Body of pancreas (tissue), 4 donors: ENCODE data around the gene FAM72A. TPM values are rescaled to one million over a fixed set of nuclear protein-coding genes. Genes with fewer than 3 reads are reported as not detected.
"Not testable (repeated sequence)": the region's sequence is repeated elsewhere in the genome, so short reads cannot be mapped to it uniquely, and the experiment has no call there.

Source experiments
- ATAC-seq: fragments of 150-250 bp; one replicate; pipeline ENCODE4 v1.9.1; 2016
- DNase-seq, 4 donors: peaks; one replicate each; pipeline ENCODE4 v3.0.0-alpha.2; 2019
- H3K27ac ChIP-seq, 4 donors: fragments of 200-600 bp; sonication (generic); 1 replicate in 3 of 4; 2 replicates in 1 of 4; pipeline versions ENCODE4 v1.5.1 to v1.6.1; 2016 to 2019; ENCODE audit warnings: mild to moderate bottlenecking in 1 of 4, mixed read lengths in 1 of 4, moderate library complexity in 1 of 4
- H3K27me3 ChIP-seq, 2 donors: fragments of 200-600 bp; sonication (generic); one replicate each; pipeline ENCODE4 v1.6.0; 2016; ENCODE audit warnings: mild to moderate bottlenecking in 1 of 2
- H3K36me3 ChIP-seq, 2 donors: fragments of 200-600 bp; sonication (generic); replicated peaks in 1 of 2; 2 replicates each; pipeline ENCODE4 v1.5.1; 2016; ENCODE audit warnings: low read depth in 2 of 2; ENCODE audit not compliant: insufficient read depth in 1 of 2
- H3K4me1 ChIP-seq: fragments of 200-600 bp; sonication (generic); one replicate; pipeline ENCODE4 v1.6.0; 2016
- H3K4me3 ChIP-seq, 2 donors: fragments of 200-600 bp; sonication (generic); 1 replicate in 1 of 2; 2 replicates in 1 of 2; pipeline ENCODE4 v1.5.1; 2016 to 2019
- H3K9me3 ChIP-seq, 3 donors: fragments of 200-600 bp; sonication (generic); 1 replicate in 2 of 3; 2 replicates in 1 of 3; pipeline ENCODE4 v1.5.1; 2016
- POLR2A ChIP-seq, 3 donors: fragments of 450-650 bp; IDR thresholded peaks; one replicate each; pipeline ENCODE4 v1.6.1; 2016; ENCODE audit warnings: antibody characterized with exemption in 3 of 3, mild to moderate bottlenecking in 2 of 3
- WGBS, 2 donors: methylation state at CpG; one replicate each; pipeline ENCODE4 v1.1.5; 2017; 5-methylcytosine and 5-hydroxymethylcytosine counted together
- intact Hi-C: fragments of 100-400 bp; cut with DNase I; formaldehyde crosslinking; loops from one replicate; pipeline ENCODE4 v1.15.1; 2023
- total RNA-seq, 2 donors: library from RNA; depleted of rRNA; stranded (reverse); fragments of >200 nt; gene quantifications; one replicate each; pipeline ENCODE4 v1.1.0, GENCODE V29; 2016
- TF ChIP-seq, protein P1 (sequence below), 7 experiments: fragments of 450-650 bp in 4 of 7; fragments of 200-600 bp in 3 of 7; sonication (generic) in 3 of 7; IDR thresholded peaks; one replicate each; pipeline ENCODE4 v1.5.1; 2016 to 2019; ENCODE audit warnings: antibody characterized with exemption in 7 of 7

FAM72A gene
- total RNA-seq, 2 donors from 2014 or later: 11.9 TPM; not detected in 1

DNA sequence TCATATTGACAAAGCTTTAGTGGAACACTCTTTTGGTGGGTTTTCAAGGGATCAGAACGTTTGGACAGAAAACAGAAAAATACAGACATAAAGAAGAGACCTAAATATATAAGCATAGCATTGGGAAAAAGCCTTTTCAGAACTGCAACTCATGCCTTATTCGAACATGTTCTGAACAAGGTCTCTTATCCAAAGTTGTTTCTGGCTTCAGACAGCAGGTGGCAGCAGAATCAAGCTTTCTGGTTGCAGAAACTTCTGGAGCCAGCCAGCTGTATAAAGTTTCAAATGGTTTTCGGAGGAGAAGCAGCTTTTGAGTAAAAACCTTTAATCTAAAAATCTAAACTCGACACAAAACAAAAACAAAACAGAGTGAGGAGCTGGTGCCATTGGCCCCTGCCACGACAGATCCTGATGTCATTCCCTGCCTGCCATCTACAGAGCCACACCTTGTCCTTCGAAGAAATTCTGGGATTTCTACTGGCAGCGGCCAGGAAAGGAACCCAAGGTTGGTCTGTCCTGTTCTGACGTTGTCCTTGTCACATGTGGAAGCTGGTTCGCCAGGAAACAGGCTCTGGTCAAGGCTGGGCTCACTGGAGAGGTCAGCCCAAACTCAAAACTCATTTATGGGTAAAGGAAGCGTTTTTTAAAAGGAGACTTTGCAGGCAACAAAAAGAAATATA is 35.1 kb downstream of the FAM72A start:
- H3K27me3 ChIP-seq, H3K9me3 ChIP-seq, DNase-seq, H3K27ac ChIP-seq, H3K4me3 ChIP-seq, H3K4me1 ChIP-seq, intact Hi-C loops, H3K36me3 ChIP-seq: not testable (repeated sequence)
- WGBS, 2 donors: 22 to 24% methylated on average over 5 of the region's 10 CpGs
- TF ChIP-seq, protein P1, sequence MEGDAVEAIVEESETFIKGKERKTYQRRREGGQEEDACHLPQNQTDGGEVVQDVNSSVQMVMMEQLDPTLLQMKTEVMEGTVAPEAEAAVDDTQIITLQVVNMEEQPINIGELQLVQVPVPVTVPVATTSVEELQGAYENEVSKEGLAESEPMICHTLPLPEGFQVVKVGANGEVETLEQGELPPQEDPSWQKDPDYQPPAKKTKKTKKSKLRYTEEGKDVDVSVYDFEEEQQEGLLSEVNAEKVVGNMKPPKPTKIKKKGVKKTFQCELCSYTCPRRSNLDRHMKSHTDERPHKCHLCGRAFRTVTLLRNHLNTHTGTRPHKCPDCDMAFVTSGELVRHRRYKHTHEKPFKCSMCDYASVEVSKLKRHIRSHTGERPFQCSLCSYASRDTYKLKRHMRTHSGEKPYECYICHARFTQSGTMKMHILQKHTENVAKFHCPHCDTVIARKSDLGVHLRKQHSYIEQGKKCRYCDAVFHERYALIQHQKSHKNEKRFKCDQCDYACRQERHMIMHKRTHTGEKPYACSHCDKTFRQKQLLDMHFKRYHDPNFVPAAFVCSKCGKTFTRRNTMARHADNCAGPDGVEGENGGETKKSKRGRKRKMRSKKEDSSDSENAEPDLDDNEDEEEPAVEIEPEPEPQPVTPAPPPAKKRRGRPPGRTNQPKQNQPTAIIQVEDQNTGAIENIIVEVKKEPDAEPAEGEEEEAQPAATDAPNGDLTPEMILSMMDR (IDR thresholded peaks at IDR 0.05): peak in 1 of 7 experiments; percentile 8
- peak; percentile 80 for ATAC-seq

DNA sequence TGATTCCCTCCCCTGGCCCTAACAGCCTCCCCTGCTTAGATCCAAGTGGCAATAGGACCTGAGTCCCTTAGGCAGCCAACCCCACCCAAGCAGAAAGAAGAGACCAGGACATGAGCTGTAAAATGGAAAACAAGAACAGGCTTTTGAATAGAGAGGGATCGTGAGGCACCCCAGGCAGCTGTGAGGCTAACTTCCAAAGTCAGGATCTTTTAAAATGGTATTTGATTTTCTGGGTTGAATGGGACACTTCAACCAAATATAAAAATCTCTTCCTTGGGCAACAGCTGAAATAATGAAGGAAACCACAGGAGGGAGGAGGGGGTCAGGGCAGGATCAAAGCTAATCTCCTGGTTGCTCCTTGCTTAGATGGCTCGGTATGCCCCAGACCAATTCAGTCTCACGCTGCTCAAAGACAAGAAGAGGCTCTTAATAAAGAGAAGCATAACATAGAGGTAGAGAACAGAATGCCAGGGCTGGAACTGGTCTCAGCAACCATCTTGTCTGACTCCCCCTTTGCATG is 56.8 kb downstream of the FAM72A start:
- intact Hi-C loops: no loop called here
- Histone ChIP-seq H3K27me3 (no peaks in the 10 kb centered on the region), H3K36me3 (no peaks in the 10 kb centered on the region), H3K27ac (no peak overlapping the region), H3K4me1 (peaks cover 22% of the 10 kb centered on the region), H3K9me3 (no peaks in the 10 kb centered on the region), H3K4me3 (no peak overlapping the region)
- TF ChIP-seq, protein P1 (IDR thresholded peaks at IDR 0.05): no peak
- TF ChIP-seq POLR2A (IDR thresholded peaks at IDR 0.05): no peak
- no peak for ATAC-seq
- no peak for DNase-seq
- WGBS, 2 donors: 75 to 76% methylated on average over 3 of the region's 3 CpGs

DNA sequence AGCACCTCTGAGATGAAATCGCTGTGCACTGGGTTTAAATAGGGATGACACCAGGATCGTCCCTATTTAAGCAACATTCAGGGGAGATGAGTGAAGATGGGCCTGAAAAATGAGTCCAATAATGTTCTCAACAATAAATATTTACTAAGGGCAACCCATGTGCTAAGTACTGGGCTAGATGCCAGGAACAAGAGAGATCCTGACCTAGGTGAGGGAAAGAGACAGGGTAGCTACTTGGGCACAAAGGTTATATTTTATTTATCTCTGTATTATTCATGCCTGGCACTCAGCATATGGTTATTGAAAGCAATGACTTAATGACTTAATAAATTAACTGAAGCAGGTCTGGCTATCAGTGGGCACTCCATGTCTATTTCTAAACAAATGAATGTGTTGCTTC is 58.0 kb downstream of the FAM72A start:
- Histone ChIP-seq H3K9me3 (no peaks in the 10 kb centered on the region), H3K27ac (no peak overlapping the region), H3K4me1 (peaks cover 22% of the 10 kb centered on the region), H3K27me3 (no peaks in the 10 kb centered on the region), H3K36me3 (no peaks in the 10 kb centered on the region), H3K4me3 (no peak overlapping the region)
- intact Hi-C loops: no loop called here
- 37 to 70% methylated on average over 2 of the region's 2 CpGs for WGBS, 2 donors
- TF ChIP-seq, protein P1 (IDR thresholded peaks at IDR 0.05): no peak
- TF ChIP-seq POLR2A (IDR thresholded peaks at IDR 0.05): no peak
- ATAC-seq: no peak
- DNase-seq: no peak

DNA sequence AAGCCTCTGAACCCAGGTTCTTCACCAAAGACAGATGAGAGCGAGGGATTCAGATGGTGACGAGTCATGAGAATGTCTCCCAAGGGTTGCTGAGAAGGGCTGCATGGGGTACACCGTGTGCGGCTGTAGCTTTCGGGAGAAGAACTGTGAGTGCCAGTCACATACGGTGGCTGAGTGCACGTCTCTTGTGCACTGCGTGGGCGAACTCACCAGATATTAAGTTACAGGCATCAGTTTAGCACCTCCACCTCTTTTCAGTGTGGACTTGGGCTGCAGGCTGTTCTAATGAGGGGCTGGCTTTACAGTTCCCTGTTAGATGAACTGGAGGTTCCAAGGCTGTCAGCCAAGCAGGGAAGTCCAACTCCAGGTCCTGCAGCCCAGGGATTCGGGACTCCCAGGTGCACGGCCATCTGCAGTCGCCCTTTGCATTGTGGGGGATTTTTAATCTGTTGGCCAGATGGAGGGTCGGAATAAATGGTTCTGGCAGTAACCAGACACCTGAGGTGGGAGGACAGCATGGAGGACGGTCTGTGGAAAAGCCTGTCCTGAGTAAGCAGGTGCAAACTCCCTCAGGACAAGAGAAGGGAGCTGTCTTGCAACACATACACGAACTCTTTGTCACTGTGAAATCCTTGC is 59.0 kb downstream of the FAM72A start:
- 87 to 90% methylated on average over 15 of the region's 15 CpGs for WGBS, 2 donors
- intact Hi-C loops: no loop called here

More for the DNA sequence above, 59.0 kb downstream of the FAM72A start:
- TF ChIP-seq POLR2A (IDR thresholded peaks at IDR 0.05): no peak
- TF ChIP-seq, protein P1 (IDR thresholded peaks at IDR 0.05): no peak
- ATAC-seq (no peak), DNase-seq (no peak)
- Histone ChIP-seq H3K36me3 (no peaks in the 10 kb centered on the region), H3K4me1 (peaks cover 22% of the 10 kb centered on the region), H3K27me3 (no peaks in the 10 kb centered on the region), H3K4me3 (no peak overlapping the region), H3K9me3 (no peaks in the 10 kb centered on the region), H3K27ac (no peak overlapping the region)
